ENCODE measurements around the gene CBY2.

Gene CBY2

GRCh38 chr13:45763419-45763818, 61.3 kb downstream of the CBY2 start:
- H3K27ac ChIP-seq: no peak overlapping the region
- H3K9me3 ChIP-seq: no peaks in the 10 kb centered on the region
- no peak for TF ChIP-seq CTCF (IDR thresholded peaks at IDR 0.05)
- H3K4me1 ChIP-seq (ENCODE audit: control insufficient read depth in 1 of 2, insufficient read depth in 1 of 2, low read depth in 1 of 2, low read length in 1 of 2): no peaks in the 10 kb centered on the region
- H3K36me3 ChIP-seq: no peaks in the 10 kb centered on the region
- H3K27me3 ChIP-seq: peaks cover 72% of the 10 kb centered on the region
- H3K4me3 ChIP-seq (ENCODE audit: low read depth in 1 of 2, low read length in 1 of 2): no peak overlapping the region
